Left ventricle myocardium superior (tissue), 1 donor: Measurements from ENCODE around the gene CHST12. TPM values are rescaled to one million over a fixed set of nuclear protein-coding genes. Genes with fewer than 3 reads are reported as not detected.
A peak's percentile ranks its signal among the peaks of the same experiment; 100 is the strongest.

ENCODE experiments used
- ATAC-seq: fragments of 200-7000 bp; cut with Tn5 transposase; one replicate; pipeline ENCODE4 v1.9.1; 2020; ENCODE audit warnings: mild to moderate bottlenecking, moderate library complexity
- DNase-seq: peaks from one replicate; pipeline ENCODE4 v3.0.0-alpha.2; 2020
- intact Hi-C: fragments of 100-400 bp; cut with micrococcal nuclease; formaldehyde crosslinking; loops from one replicate; pipeline ENCODE4 v1.11.0; 2022
- long read RNA-seq: library from polyadenylated mRNA; unstranded; transcript quantifications from one replicate; pipeline ENCODE4 v2.0.0, GENCODE V29; 2021
- total RNA-seq: library from RNA; stranded (reverse); fragmentation: NEBNext Ultra II Directional; extraction: Animal tissue kit (Norgen Biotek cat#: 25700); gene quantifications from one replicate; pipeline ENCODE4 v1.2.1, GENCODE V29; 2021
- donor health status: DM: no; HTN: yes; CAD: no; lungs with severe emphysema.

CHST12 gene
- 15.1 TPM for total RNA-seq
- long read RNA-seq, full-length matches to known transcripts: 35 of 55 reads
- long read RNA-seq, partial matches to known transcripts: 0 of 55 reads
- long read RNA-seq, other reads (novel, unspliced or antisense): 20 of 55 reads

GRCh38 chr7:2403014-2403717 lies at the start of gene CHST12:
Gene CHST12 (plus strand): TSS chr7:2403611. CDS start chr7:2432640, 29,029 bp downstream.
- ATAC-seq (peak; percentile 90), DNase-seq (peak; percentile 97)
- intact Hi-C loops: no loop called here

GRCh38 chr7:2353936-2354185 lies 49.5 kb upstream of the CHST12 start:
- intact Hi-C loops: no loop called here
- DNase-seq (peak; percentile 94), ATAC-seq (peak; percentile 92)

- DNase-seq: peak; percentile 95
- ATAC-seq: peak; percentile 95
- intact Hi-C loops: no loop called here
Observed at GRCh38 chr7:2354186-2354938, 49.0 kb upstream of the CHST12 start, which contains the start of gene EIF3B. Gene EIF3B (plus strand): TSS chr7:2354827. CDS start chr7:2354922, 95 bp downstream.

GRCh38 chr7:2354939-2355704 lies 48.3 kb upstream of the CHST12 start:
- ATAC-seq (no peak), DNase-seq (peak; percentile 39)
- intact Hi-C loops: no loop called here

DNA sequence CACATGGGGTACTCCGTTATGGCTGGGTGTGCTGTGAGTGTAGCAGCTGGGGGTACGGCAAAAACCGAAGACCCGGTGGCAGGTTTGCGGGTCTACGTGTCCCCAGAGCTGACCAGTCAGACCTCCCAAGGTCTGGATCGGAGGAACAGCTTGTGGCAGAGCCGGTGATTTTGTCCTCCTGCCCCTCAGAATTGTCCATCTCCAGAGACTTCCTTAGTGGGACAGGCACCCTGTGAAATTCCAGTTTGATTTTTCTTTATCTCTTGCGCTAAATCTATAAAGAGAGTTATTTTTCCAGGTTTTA lies 47.8 kb upstream of the CHST12 start:
- intact Hi-C loops: no loop called here
- no peak for ATAC-seq
- no peak for DNase-seq

DNA sequence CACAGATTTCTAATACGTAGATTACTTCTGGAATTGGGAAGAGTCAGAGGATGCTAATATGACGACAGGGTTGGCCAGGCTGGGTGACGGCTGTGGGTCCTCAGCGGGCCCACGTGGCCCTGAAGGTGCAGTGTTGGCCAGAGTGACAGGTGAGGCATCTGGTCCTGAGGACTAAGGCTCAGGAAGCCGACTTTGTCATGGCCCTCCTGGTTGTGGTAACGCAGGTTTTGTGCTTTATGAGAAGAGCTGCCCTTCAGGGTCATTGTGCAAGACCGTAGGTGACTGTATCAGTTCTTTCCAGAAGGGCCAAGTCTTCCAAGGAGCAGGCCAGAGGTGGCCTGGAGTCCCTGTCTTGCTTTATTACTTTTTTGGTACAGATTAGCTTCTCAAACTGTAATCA lies 46.2 kb upstream of the CHST12 start:
- DNase-seq: no peak
- intact Hi-C loops: no loop called here
- no peak for ATAC-seq

DNA sequence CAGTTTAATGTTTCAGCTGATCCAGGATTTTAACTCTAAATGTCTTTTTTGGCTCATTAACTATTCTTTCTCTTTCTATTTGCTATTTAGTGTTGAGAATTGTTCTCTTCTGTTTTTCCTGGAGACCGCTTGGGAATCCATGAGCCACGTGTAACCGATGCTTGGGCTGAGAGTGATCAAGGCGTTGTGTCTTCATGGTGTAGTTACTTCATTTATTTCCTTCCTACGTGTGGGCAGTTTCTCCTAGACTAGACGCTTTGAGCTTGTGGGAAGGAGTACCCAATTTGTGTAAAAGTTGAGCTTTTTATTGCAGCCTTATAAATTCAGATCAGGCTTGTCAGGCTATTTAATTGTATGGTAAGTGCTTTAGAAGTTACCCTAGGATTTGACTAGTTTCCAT lies 45.8 kb upstream of the CHST12 start:
- DNase-seq: no peak
- no peak for ATAC-seq
- intact Hi-C loops: no loop called here

GRCh38 chr7:2358968-2359527 lies 44.4 kb upstream of the CHST12 start:
- intact Hi-C loops: no loop called here
- no peak for ATAC-seq

DNA sequence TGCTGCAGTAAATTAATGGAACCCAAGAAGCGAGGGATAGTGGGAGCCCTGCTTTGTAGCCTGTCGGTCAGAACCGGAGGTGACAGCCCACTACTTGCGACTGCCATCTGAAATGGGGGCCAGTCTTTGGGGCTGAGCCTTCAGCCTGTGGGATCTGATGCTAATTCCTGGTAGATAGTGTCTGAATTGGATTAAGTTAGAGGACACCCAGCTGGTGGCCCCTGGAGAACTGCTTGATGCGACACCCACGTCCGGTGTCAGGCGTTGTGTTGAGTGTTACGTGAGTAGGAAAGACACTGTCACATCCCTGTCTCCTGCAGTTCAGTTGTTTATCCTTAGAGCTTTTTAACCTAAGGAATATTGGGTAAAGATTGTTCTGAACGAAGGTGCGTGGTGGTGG lies 43.8 kb upstream of the CHST12 start:
- intact Hi-C loops: no loop called here
- ATAC-seq: no peak
- no peak for DNase-seq

More at GRCh38 chr7:2358968-2359527, 44.4 kb upstream of the CHST12 start:
- DNase-seq: no peak

DNA sequence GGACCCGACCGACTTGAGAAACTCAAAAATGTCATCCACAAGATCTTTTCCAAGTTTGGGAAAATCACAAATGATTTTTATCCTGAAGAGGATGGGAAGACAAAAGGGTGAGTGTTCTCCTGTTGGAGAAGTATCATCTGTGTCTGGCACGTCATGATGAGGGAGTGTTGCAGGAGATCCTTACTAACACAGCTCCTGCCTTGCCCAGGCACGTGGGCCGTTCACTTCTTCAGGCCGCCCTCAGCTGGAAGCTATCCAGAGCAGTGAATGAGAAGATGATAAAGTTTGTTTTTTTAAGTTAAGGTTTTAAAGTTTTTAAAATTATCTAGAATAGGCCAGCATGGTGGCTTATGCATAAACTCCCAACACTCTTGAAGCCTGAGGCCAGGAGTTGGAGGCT lies 42.6 kb upstream of the CHST12 start:
- ATAC-seq (no peak), DNase-seq (no peak)
- intact Hi-C loops: no loop called here

- ATAC-seq (no peak), DNase-seq (no peak)
- intact Hi-C loops: no loop called here
Observed at GRCh38 chr7:2362385-2363088, 40.9 kb upstream of the CHST12 start.

DNA sequence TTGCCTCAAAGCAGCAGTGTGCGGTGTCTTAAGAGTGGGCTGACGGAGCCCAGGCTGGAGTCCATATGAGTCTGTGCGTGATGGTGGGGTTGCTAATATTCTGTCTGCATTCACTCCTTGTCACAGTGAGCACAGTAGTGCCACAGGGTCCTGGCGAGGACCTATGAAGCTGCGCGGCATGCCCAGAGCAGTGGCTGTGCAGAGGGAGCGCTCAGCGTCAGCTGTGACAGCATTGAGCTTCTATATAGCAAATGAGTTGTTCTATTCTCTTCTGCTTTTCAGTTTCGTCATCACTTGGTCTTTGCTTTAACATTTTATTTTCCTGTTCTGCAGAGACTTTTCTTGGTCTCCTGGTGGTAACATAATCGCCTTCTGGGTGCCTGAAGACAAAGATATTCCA lies 34.3 kb upstream of the CHST12 start:
- intact Hi-C loops: no loop called here
- ATAC-seq (no peak), DNase-seq (no peak)

- no peak for DNase-seq
- intact Hi-C loops: no loop called here
- ATAC-seq: no peak
Observed at GRCh38 chr7:2371329-2371728, 32.1 kb upstream of the CHST12 start.

- no peak for ATAC-seq
- no peak for DNase-seq
- intact Hi-C loops: no loop called here
Observed at GRCh38 chr7:2372724-2373123, 30.7 kb upstream of the CHST12 start.

- DNase-seq (no peak), ATAC-seq (peak; percentile 65)
- intact Hi-C loops: no loop called here
Observed at GRCh38 chr7:2373124-2373556, 30.3 kb upstream of the CHST12 start.

- intact Hi-C loops: no loop called here
- no peak for ATAC-seq
- no peak for DNase-seq
Observed at GRCh38 chr7:2373646-2374045, 29.8 kb upstream of the CHST12 start.

- intact Hi-C loops: no loop called here
- no peak for ATAC-seq
- no peak for DNase-seq
Observed at GRCh38 chr7:2374401-2374800, 29.0 kb upstream of the CHST12 start.

DNA sequence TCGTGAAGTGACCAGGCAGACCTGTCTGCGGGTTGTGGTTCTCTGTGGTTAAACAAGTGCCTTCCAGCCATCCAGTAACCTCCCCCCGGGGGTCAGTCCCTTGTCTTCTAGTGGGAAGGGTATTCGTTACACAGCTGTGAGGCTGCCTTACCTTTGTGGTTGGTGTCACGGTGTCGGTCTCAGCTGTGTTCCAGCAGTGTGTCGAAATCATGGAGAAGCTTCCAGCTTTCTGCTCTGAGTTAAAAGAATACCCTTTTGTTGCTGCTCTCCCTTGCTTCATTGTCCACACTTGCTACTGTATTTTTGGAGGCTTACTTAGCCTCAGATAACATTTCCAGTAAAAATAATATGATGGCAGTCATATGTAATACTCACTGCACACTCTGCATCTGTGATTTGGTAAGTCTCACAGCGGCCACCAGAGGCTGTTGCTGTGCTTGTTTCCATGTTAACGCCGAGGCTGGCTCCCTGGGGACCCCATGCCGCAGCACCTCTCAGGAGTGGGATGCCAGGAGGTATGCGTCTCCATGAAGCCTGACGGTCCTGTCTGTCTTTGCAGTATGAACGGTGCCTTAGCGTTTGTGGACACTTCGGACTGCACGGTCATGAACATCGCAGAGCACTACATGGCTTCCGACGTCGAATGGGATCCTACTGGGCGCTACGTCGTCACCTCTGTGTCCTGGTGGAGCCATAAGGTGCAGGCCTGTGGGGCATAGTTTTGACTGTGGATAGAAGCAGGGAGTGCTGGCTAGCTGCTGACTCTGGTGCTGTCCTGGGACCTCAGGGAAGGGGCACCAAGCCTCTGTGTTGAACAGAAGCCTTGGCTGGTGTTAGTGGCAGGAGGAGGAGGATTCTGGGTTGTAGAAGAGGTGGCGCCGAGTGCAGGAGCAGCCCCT lies 28.3 kb upstream of the CHST12 start:
- no peak for DNase-seq
- intact Hi-C loops: no loop called here
- ATAC-seq: no peak
